HAP-1 (cell line): ENCODE data around the gene EVA1C.
"Not testable (repeated sequence)": the region's sequence is repeated elsewhere in the genome, so short reads cannot be mapped to it uniquely, and the experiment has no call there.

Source experiments
- DNase-seq, 2 experiments: peaks; one replicate each; pipeline ENCODE4 v3.0.0-alpha.2; 2016 to 2020; ENCODE audit warnings: low spot score in 2 of 2
- H3K27me3 ChIP-seq: fragments of 250-450 bp; sonication (Bioruptor Pico); 2 replicates; pipeline ENCODE4 v1.5.1; 2020; ENCODE audit warnings: low read depth, mild to moderate bottlenecking, moderate library complexity
- H3K36me3 ChIP-seq: fragments of 250-450 bp; sonication (Bioruptor Pico); replicated peaks from 2 replicates; pipeline ENCODE4 v1.5.1; 2020; ENCODE audit warnings: mild to moderate bottlenecking
- H3K4me1 ChIP-seq: fragments of 250-450 bp; sonication (Bioruptor Pico); 2 replicates; pipeline ENCODE4 v1.5.1; 2020; ENCODE audit warnings: mild to moderate bottlenecking
- H3K4me3 ChIP-seq: fragments of 250-450 bp; sonication (Bioruptor Pico); 2 replicates; pipeline ENCODE4 v1.5.1; 2020; ENCODE audit warnings: mild to moderate bottlenecking, moderate library complexity
- H3K9me3 ChIP-seq: fragments of 250-450 bp; sonication (Bioruptor Pico); 2 replicates; pipeline ENCODE4 v1.5.1; 2020; ENCODE audit warnings: mild to moderate bottlenecking, moderate library complexity
- in situ Hi-C: fragments of 300-500 bp; cut with MboI; formaldehyde crosslinking; loops from 3 replicates; pipeline ENCODE4 v1.14.3; 2020; ENCODE audit warnings: low sequenced_read_pairs, inconsistent platforms, mixed read lengths

EVA1C gene

GRCh38 chr21:32448803-32449594 lies 36.5 kb downstream of the EVA1C start:
- H3K4me1 ChIP-seq = no peaks in the 10 kb centered on the region
- H3K27me3 ChIP-seq = no peaks in the 10 kb centered on the region
- no peak overlapping the region for H3K4me3 ChIP-seq
- H3K36me3 ChIP-seq = no peaks in the 10 kb centered on the region
- in situ Hi-C loops = no loop called here
- no peaks in the 10 kb centered on the region for H3K9me3 ChIP-seq
- no peak for DNase-seq

GRCh38 chr21:32450881-32451701 lies 38.6 kb downstream of the EVA1C start:
- H3K36me3 ChIP-seq, H3K4me1 ChIP-seq, H3K9me3 ChIP-seq, in situ Hi-C loops, H3K4me3 ChIP-seq, DNase-seq, H3K27me3 ChIP-seq: not testable (repeated sequence)

- H3K4me3 ChIP-seq, DNase-seq, in situ Hi-C loops, H3K36me3 ChIP-seq, H3K27me3 ChIP-seq, H3K9me3 ChIP-seq, H3K4me1 ChIP-seq: not testable (repeated sequence)
Observed at GRCh38 chr21:32452191-32452590, 39.7 kb downstream of the EVA1C start.

GRCh38 chr21:32452641-32453040 lies 40.1 kb downstream of the EVA1C start:
- in situ Hi-C loops = no loop called here
- no peaks in the 10 kb centered on the region for H3K27me3 ChIP-seq
- no peak for DNase-seq
- no peaks in the 10 kb centered on the region for H3K4me1 ChIP-seq
- no peaks in the 10 kb centered on the region for H3K9me3 ChIP-seq
- no peaks in the 10 kb centered on the region for H3K36me3 ChIP-seq
- no peak overlapping the region for H3K4me3 ChIP-seq

GRCh38 chr21:32455548-32455947 lies 43.0 kb downstream of the EVA1C start:
- in situ Hi-C loops = no loop called here
- Histone ChIP-seq H3K4me1 (no peaks in the 10 kb centered on the region), H3K4me3 (no peak overlapping the region), H3K36me3 (no peaks in the 10 kb centered on the region), H3K27me3 (no peaks in the 10 kb centered on the region), H3K9me3 (no peaks in the 10 kb centered on the region)
- DNase-seq = no peak

GRCh38 chr21:32456497-32456918 lies 44.0 kb downstream of the EVA1C start:
- Histone ChIP-seq H3K9me3 (no peaks in the 10 kb centered on the region), H3K4me1 (no peaks in the 10 kb centered on the region), H3K4me3 (no peak overlapping the region), H3K27me3 (no peaks in the 10 kb centered on the region), H3K36me3 (no peaks in the 10 kb centered on the region)
- DNase-seq = no peak
- in situ Hi-C loops = no loop called here

GRCh38 chr21:32457360-32457840 lies 44.9 kb downstream of the EVA1C start:
- DNase-seq = no peak
- H3K4me1 ChIP-seq = no peaks in the 10 kb centered on the region
- no peak overlapping the region for H3K4me3 ChIP-seq
- no peaks in the 10 kb centered on the region for H3K9me3 ChIP-seq
- in situ Hi-C loops = no loop called here
- no peaks in the 10 kb centered on the region for H3K36me3 ChIP-seq
- no peaks in the 10 kb centered on the region for H3K27me3 ChIP-seq

GRCh38 chr21:32457962-32458361 lies 45.5 kb downstream of the EVA1C start:
- in situ Hi-C loops = no loop called here
- Histone ChIP-seq H3K4me1 (no peaks in the 10 kb centered on the region), H3K4me3 (no peak overlapping the region), H3K36me3 (no peaks in the 10 kb centered on the region), H3K9me3 (no peaks in the 10 kb centered on the region), H3K27me3 (no peaks in the 10 kb centered on the region)
- no peak for DNase-seq

GRCh38 chr21:32459972-32460371 lies 47.5 kb downstream of the EVA1C start:
- in situ Hi-C loops = no loop called here
- no peak overlapping the region for H3K4me3 ChIP-seq
- no peak for DNase-seq
- no peaks in the 10 kb centered on the region for H3K4me1 ChIP-seq
- no peaks in the 10 kb centered on the region for H3K36me3 ChIP-seq
- no peaks in the 10 kb centered on the region for H3K27me3 ChIP-seq
- no peaks in the 10 kb centered on the region for H3K9me3 ChIP-seq

GRCh38 chr21:32461503-32461902 lies 49.0 kb downstream of the EVA1C start:
- in situ Hi-C loops = no loop called here
- Histone ChIP-seq H3K4me3 (no peak overlapping the region), H3K9me3 (no peaks in the 10 kb centered on the region), H3K27me3 (no peaks in the 10 kb centered on the region), H3K4me1 (no peaks in the 10 kb centered on the region), H3K36me3 (no peaks in the 10 kb centered on the region)
- DNase-seq = no peak

GRCh38 chr21:32462564-32462963 lies 50.1 kb downstream of the EVA1C start:
- H3K27me3 ChIP-seq, H3K4me1 ChIP-seq, DNase-seq, H3K4me3 ChIP-seq, H3K36me3 ChIP-seq, in situ Hi-C loops, H3K9me3 ChIP-seq: not testable (repeated sequence)

- in situ Hi-C loops = no loop called here
- DNase-seq = no peak
- Histone ChIP-seq H3K36me3 (no peaks in the 10 kb centered on the region), H3K4me3 (no peak overlapping the region), H3K27me3 (no peaks in the 10 kb centered on the region), H3K4me1 (no peaks in the 10 kb centered on the region), H3K9me3 (no peaks in the 10 kb centered on the region)
Observed at GRCh38 chr21:32463367-32463766, 50.9 kb downstream of the EVA1C start.

GRCh38 chr21:32463889-32464300 lies 51.4 kb downstream of the EVA1C start:
- H3K27me3 ChIP-seq = no peaks in the 10 kb centered on the region
- no peak for DNase-seq
- no peaks in the 10 kb centered on the region for H3K9me3 ChIP-seq

GRCh38 chr21:32467291-32467690 lies 54.8 kb downstream of the EVA1C start:
- no peaks in the 10 kb centered on the region for H3K36me3 ChIP-seq
- H3K4me1 ChIP-seq = no peaks in the 10 kb centered on the region
- H3K27me3 ChIP-seq = no peaks in the 10 kb centered on the region
- no peaks in the 10 kb centered on the region for H3K9me3 ChIP-seq
- no peak for DNase-seq
- H3K4me3 ChIP-seq = no peak overlapping the region
- in situ Hi-C loops = no loop called here

More at GRCh38 chr21:32463889-32464300, 51.4 kb downstream of the EVA1C start:
- no peaks in the 10 kb centered on the region for H3K4me1 ChIP-seq
- in situ Hi-C loops = no loop called here
- H3K36me3 ChIP-seq = no peaks in the 10 kb centered on the region
- no peak overlapping the region for H3K4me3 ChIP-seq
